HepG2 (cell line): ENCODE data around the gene CDK11A. TPM values are rescaled to one million over a fixed set of nuclear protein-coding genes. Genes with fewer than 3 reads are reported as not detected.

Experiments used
- AKAP8 ChIP-seq: sonication (generic); formaldehyde crosslinking; IDR thresholded peaks from 2 replicates; pipeline ENCODE4 v1.5.1; 2020; ENCODE audit warnings: mild to moderate bottlenecking, missing genetic modification reagents
- BORCS8-MEF2B ChIP-seq: sonication (generic); formaldehyde crosslinking; IDR thresholded peaks from 2 replicates; pipeline ENCODE4 v1.8.0; 2022; ENCODE audit warnings: mild to moderate bottlenecking, missing genetic modification reagents
- DZIP1 ChIP-seq: sonication (generic); formaldehyde crosslinking; IDR thresholded peaks from 2 replicates; pipeline ENCODE4 v1.5.0; 2020; ENCODE audit warnings: mild to moderate bottlenecking, missing genetic modification reagents
- FLYWCH1 ChIP-seq: sonication (generic); formaldehyde crosslinking; IDR thresholded peaks from 2 replicates; pipeline ENCODE4 v1.8.1; 2023; ENCODE audit warnings: mild to moderate bottlenecking, missing genetic modification reagents
- HDAC1 ChIP-seq: sonication (generic); formaldehyde crosslinking; IDR thresholded peaks from 2 replicates; pipeline ENCODE4 v1.5.1; 2020; ENCODE audit warnings: mild to moderate bottlenecking, missing genetic modification reagents
- HNF4A ChIP-seq: sonication (generic); formaldehyde crosslinking; IDR thresholded peaks from 2 replicates; pipeline ENCODE4 v1.4.0; 2020; ENCODE audit warnings: missing genetic modification reagents
- IKZF5 ChIP-seq: IDR thresholded peaks from 2 replicates; pipeline ENCODE4 v1.6.1; 2018; ENCODE audit warnings: missing genetic modification reagents, mild to moderate bottlenecking, missing compliant biosample characterization
- IRF9 ChIP-seq: sonication (generic); formaldehyde crosslinking; IDR thresholded peaks from 2 replicates; pipeline ENCODE4 v1.8.0; 2022; ENCODE audit warnings: missing genetic modification reagents, mild to moderate bottlenecking, borderline replicate concordance
- KDM1A ChIP-seq: IDR thresholded peaks from 2 replicates; pipeline ENCODE4 v1.6.1; 2016; ENCODE audit warnings: missing compliant biosample characterization
- NFAT5 ChIP-seq: sonication (generic); formaldehyde crosslinking; IDR thresholded peaks from 2 replicates; pipeline ENCODE4 v1.4.0; 2020; ENCODE audit warnings: missing genetic modification reagents
- PATZ1 ChIP-seq: sonication (generic); formaldehyde crosslinking; IDR thresholded peaks from 2 replicates; pipeline ENCODE4 v1.4.0; 2020; ENCODE audit warnings: missing genetic modification reagents
- POLR2AphosphoS2 ChIP-seq: IDR thresholded peaks from 2 replicates; pipeline ENCODE4 v1.6.1; 2011; ENCODE audit warnings: low read depth, low read length, improper control_type of control experiment
- PTBP1 ChIP-seq: fragments of 200-400 bp; formaldehyde crosslinking; IDR thresholded peaks from 2 replicates; pipeline ENCODE4 v1.6.1; 2018; ENCODE audit warnings: low read length, low read depth; ENCODE audit not compliant: poor library complexity, severe bottlenecking
- ZBTB8A ChIP-seq: sonication (generic); formaldehyde crosslinking; IDR thresholded peaks from 2 replicates; pipeline ENCODE4 v1.4.0; 2020; ENCODE audit warnings: mild to moderate bottlenecking, low read depth, missing genetic modification reagents, borderline replicate concordance
- ZNF326 ChIP-seq: sonication (generic); formaldehyde crosslinking; IDR thresholded peaks from 2 replicates; pipeline ENCODE4 v1.4.0; 2020; ENCODE audit warnings: missing genetic modification reagents, borderline replicate concordance
- ZNF382 ChIP-seq: sonication (generic); formaldehyde crosslinking; IDR thresholded peaks from 2 replicates; pipeline ENCODE4 v1.5.0; 2020; ENCODE audit warnings: missing genetic modification reagents, mild to moderate bottlenecking, borderline replicate concordance
- ZSCAN30 ChIP-seq: sonication (generic); formaldehyde crosslinking; IDR thresholded peaks from 2 replicates; pipeline ENCODE4 v1.5.0; 2020; ENCODE audit warnings: mild to moderate bottlenecking, missing genetic modification reagents
- polyA plus RNA-seq, 8 experiments: library from polyadenylated mRNA; depleted of rRNA in 3 of 8; stranded (reverse) in 7 of 8; unstranded in 1 of 8; fragments of >200 nt; fragmentation: Illumina TruSeq in 4 of 8; extraction: Trizol in 4 of 8; gene quantifications; 2 replicates each; pipeline versions ENCODE4 v1.2.1 to v1.2.3, GENCODE V29; 2011 to 2016; ENCODE audit warnings: low read depth in 4 of 8, missing spikeins in 1 of 8, mixed read lengths in 1 of 8; ENCODE audit not compliant: insufficient read depth in 1 of 8
- total RNA-seq, 5 experiments: library from RNA; depleted of rRNA; stranded (reverse); fragments of >200 nt; fragmentation: Illumina TruSeq; extraction: Trizol; gene quantifications; 2 replicates each; pipeline ENCODE4 v1.2.3, GENCODE V29; 2016; ENCODE audit warnings: low read depth in 1 of 5

CDK11A gene
- total and polyA plus RNA-seq, 2 of the 13 experiments (the other 11 are each of a cell fraction or from before 2014, with no cell fraction given) = 11.2 to 17.9 TPM

GRCh38 chr1:1678581-1679380 is 45.4 kb downstream of the CDK11A start (continued):
- TF ChIP-seq IKZF5 (CRISPR knock-in tag) (no peak; the same call in 1 of the 2 replicates), POLR2AphosphoS2 (no peak), AKAP8 (CRISPR knock-in tag) (no peak), DZIP1 (CRISPR knock-in tag) (no peak), ZBTB8A (CRISPR knock-in tag) (no peak), HNF4A (peak; percentile 78), FLYWCH1 (CRISPR knock-in tag) (no peak), IRF9 (CRISPR knock-in tag) (no peak), PATZ1 (CRISPR knock-in tag) (peak; percentile 84), NFAT5 (CRISPR knock-in tag) (no peak), ZNF382 (no peak), PTBP1 (no peak), KDM1A (no peak; the same call in 1 of the 2 replicates), ZNF326 (CRISPR knock-in tag) (no peak), ZSCAN30 (CRISPR knock-in tag) (no peak), HDAC1 (CRISPR knock-in tag) (peak; percentile 75), BORCS8-MEF2B (CRISPR knock-in tag) (no peak)
